NT2/D1 (cell line): ENCODE results near the gene TIAM1.

Experiments used
- DNase-seq: peaks from one replicate; pipeline ENCODE4 v3.0.0-alpha.2; 2011; ENCODE audit warnings: low read depth, low spot score
- H3K27me3 ChIP-seq: 2 replicates; pipeline ENCODE4 v1.6.0; 2011; ENCODE audit warnings: mild to moderate bottlenecking; ENCODE audit not compliant: insufficient read length, insufficient read depth
- H3K36me3 ChIP-seq: 2 replicates; pipeline ENCODE4 v1.6.1; 2011; ENCODE audit warnings: mild to moderate bottlenecking, low read length, mixed read lengths; ENCODE audit not compliant: insufficient read depth, insufficient read length
- H3K4me1 ChIP-seq: 2 replicates; pipeline ENCODE4 v1.5.1; 2011; ENCODE audit not compliant: insufficient read depth, insufficient read length
- H3K4me3 ChIP-seq: 2 replicates; pipeline ENCODE4 v1.5.1; 2011; ENCODE audit warnings: low read depth; ENCODE audit not compliant: insufficient read length
- H3K9ac ChIP-seq: 2 replicates; pipeline ENCODE4 v1.6.0; 2011; ENCODE audit warnings: low read depth; ENCODE audit not compliant: insufficient read length
- H3K9me3 ChIP-seq: 2 replicates; pipeline ENCODE4 v1.5.1; 2011; ENCODE audit warnings: mild to moderate bottlenecking, low read length; ENCODE audit not compliant: insufficient read depth
- SUZ12 ChIP-seq: IDR thresholded peaks from 2 replicates; pipeline ENCODE4 v1.6.1; 2011; ENCODE audit not compliant: insufficient read length, insufficient read depth; ENCODE audit errors: extremely low read depth
- YY1 ChIP-seq: IDR thresholded peaks from 2 replicates; pipeline ENCODE4 v1.6.1; 2011; ENCODE audit not compliant: insufficient read length, insufficient read depth
- ZNF274 ChIP-seq: IDR thresholded peaks from 2 replicates; pipeline ENCODE4 v1.6.1; 2011; ENCODE audit warnings: mild to moderate bottlenecking, low read depth, low read length

The TIAM1 gene

GRCh38 chr21:31354122-31354521, 10.1 kb upstream of the TIAM1 start:
- Histone ChIP-seq H3K9ac (no peak overlapping the region), H3K4me1 (peaks cover 5% of the 10 kb centered on the region), H3K27me3 (no peaks in the 10 kb centered on the region), H3K4me3 (no peak overlapping the region), H3K9me3 (no peaks in the 10 kb centered on the region), H3K36me3 (no peaks in the 10 kb centered on the region)
- TF ChIP-seq ZNF274 (no peak), YY1 (no peak), SUZ12 (no peak)
- no peak for DNase-seq

- Histone ChIP-seq H3K9ac (no peak overlapping the region), H3K27me3 (no peaks in the 10 kb centered on the region), H3K4me3 (no peak overlapping the region), H3K9me3 (no peaks in the 10 kb centered on the region), H3K36me3 (no peaks in the 10 kb centered on the region), H3K4me1 (peaks cover 5% of the 10 kb centered on the region)
- no peak for DNase-seq
- TF ChIP-seq YY1: no peak
- TF ChIP-seq SUZ12: no peak
- no peak for TF ChIP-seq ZNF274
Observed at GRCh38 chr21:31352836-31353235, 8.8 kb upstream of the TIAM1 start.

- no peak overlapping the region for H3K9ac ChIP-seq
- TF ChIP-seq ZNF274: no peak
- TF ChIP-seq SUZ12: no peak
- no peak for TF ChIP-seq YY1
- no peak for DNase-seq
Observed at GRCh38 chr21:31351960-31352359, 7.9 kb upstream of the TIAM1 start.

GRCh38 chr21:31351438-31351837, 7.4 kb upstream of the TIAM1 start:
- Histone ChIP-seq H3K36me3 (no peaks in the 10 kb centered on the region), H3K9ac (no peak overlapping the region), H3K4me3 (no peak overlapping the region), H3K4me1 (peaks cover 5% of the 10 kb centered on the region), H3K9me3 (no peaks in the 10 kb centered on the region), H3K27me3 (no peaks in the 10 kb centered on the region)
- TF ChIP-seq SUZ12: no peak
- no peak for TF ChIP-seq ZNF274
- no peak for TF ChIP-seq YY1
- peak; percentile 57 for DNase-seq

More at GRCh38 chr21:31351960-31352359, 7.9 kb upstream of the TIAM1 start:
- H3K4me1 ChIP-seq: peaks cover 5% of the 10 kb centered on the region
- H3K9me3 ChIP-seq: no peaks in the 10 kb centered on the region
- no peaks in the 10 kb centered on the region for H3K27me3 ChIP-seq
- H3K4me3 ChIP-seq: no peak overlapping the region
- H3K36me3 ChIP-seq: no peaks in the 10 kb centered on the region

GRCh38 chr21:31349208-31349607, 5.1 kb upstream of the TIAM1 start:
- Histone ChIP-seq H3K36me3 (no peaks in the 10 kb centered on the region), H3K4me3 (no peak overlapping the region), H3K9ac (no peak overlapping the region), H3K27me3 (no peaks in the 10 kb centered on the region), H3K4me1 (no peaks in the 10 kb centered on the region), H3K9me3 (no peaks in the 10 kb centered on the region)
- TF ChIP-seq YY1 (no peak), SUZ12 (no peak), ZNF274 (no peak)
- no peak for DNase-seq

- no peak overlapping the region for H3K4me3 ChIP-seq
- no peaks in the 10 kb centered on the region for H3K36me3 ChIP-seq
- H3K27me3 ChIP-seq: peaks cover 1% of the 10 kb centered on the region
- no peak for DNase-seq
- no peak for TF ChIP-seq ZNF274
- no peak for TF ChIP-seq YY1
- TF ChIP-seq SUZ12: no peak
- no peaks in the 10 kb centered on the region for H3K9me3 ChIP-seq
- H3K9ac ChIP-seq: no peak overlapping the region
- H3K4me1 ChIP-seq: no peaks in the 10 kb centered on the region
Observed at GRCh38 chr21:31348188-31348587, 4.1 kb upstream of the TIAM1 start.

- H3K9ac ChIP-seq: no peak overlapping the region
- no peaks in the 10 kb centered on the region for H3K9me3 ChIP-seq
- no peak for DNase-seq
- H3K36me3 ChIP-seq: no peaks in the 10 kb centered on the region
- H3K27me3 ChIP-seq: peaks cover 3% of the 10 kb centered on the region
- no peaks in the 10 kb centered on the region for H3K4me1 ChIP-seq
- H3K4me3 ChIP-seq: no peak overlapping the region
- TF ChIP-seq YY1: no peak
- no peak for TF ChIP-seq ZNF274
- no peak for TF ChIP-seq SUZ12
Observed at GRCh38 chr21:31347435-31348032, 3.5 kb upstream of the TIAM1 start.

- no peak for DNase-seq
- Histone ChIP-seq H3K4me3 (no peak overlapping the region), H3K9me3 (no peaks in the 10 kb centered on the region), H3K36me3 (no peaks in the 10 kb centered on the region), H3K4me1 (no peaks in the 10 kb centered on the region), H3K27me3 (peaks cover 3% of the 10 kb centered on the region), H3K9ac (no peak overlapping the region)
- no peak for TF ChIP-seq YY1
- no peak for TF ChIP-seq SUZ12
- TF ChIP-seq ZNF274: no peak
Observed at GRCh38 chr21:31346256-31346821, 2.3 kb upstream of the TIAM1 start.
